Natural killer cell treated with Interleukin-12 subunit alpha and Interleukin-12 subunit beta and Interleukin-15 and Interleukin-18, amount 100 ng/mL, for 72 hours (primary cell): ENCODE data around the gene RNH1. TPM values are rescaled to one million over a fixed set of nuclear protein-coding genes. Genes with fewer than 3 reads are reported as not detected.

ENCODE experiments used
- ATAC-seq, 2 donors: fragments of 150-1000 bp; cut with Tn5 transposase in 1 of 2; sonication (Bioruptor Pico), chemical (Tn5 transposase) in 1 of 2; 2 replicates each; pipeline ENCODE4 v1.10.0; 2021
- DNase-seq: peaks from one replicate; pipeline ENCODE4 v3.0.0; 2022; ENCODE audit warnings: low spot score
- H3K27ac Mint-ChIP-seq, 2 donors: 1 replicate in 1 of 2; 2 replicates in 1 of 2; pipeline ENCODE4 v1.8.0; 2022; ENCODE audit warnings: mixed read lengths in 2 of 2, mild to moderate bottlenecking in 1 of 2, moderate library complexity in 1 of 2
- H3K27me3 Mint-ChIP-seq, 2 donors: 1 replicate in 1 of 2; 2 replicates in 1 of 2; pipeline ENCODE4 v1.8.0; 2022; ENCODE audit warnings: mixed read lengths in 2 of 2
- H3K36me3 Mint-ChIP-seq: one replicate; pipeline ENCODE4 v1.8.0; 2022; ENCODE audit warnings: mixed read lengths
- H3K4me1 Mint-ChIP-seq, 2 donors: 1 replicate in 1 of 2; 2 replicates in 1 of 2; pipeline ENCODE4 v1.8.0; 2022; ENCODE audit warnings: low read depth in 2 of 2, mixed read lengths in 2 of 2, mild to moderate bottlenecking in 1 of 2
- H3K4me3 Mint-ChIP-seq: one replicate; pipeline ENCODE4 v1.8.0; 2022; ENCODE audit warnings: mixed read lengths
- H3K9me3 Mint-ChIP-seq: 2 replicates; pipeline ENCODE4 v1.8.0; 2022; ENCODE audit warnings: mixed read lengths
- total RNA-seq, 2 donors: library from RNA; stranded (reverse); gene quantifications; one replicate each; pipeline ENCODE4 v1.2.3, GENCODE V29; 2022

The RNH1 gene
- total RNA-seq, 2 donors from 2014 or later: 89.2 to 113 TPM

- Mint-ChIP-seq H3K4me3 (no peak overlapping the region), H3K36me3 (no peaks in the 10 kb centered on the region), H3K4me1 (peaks cover 5 to 10% of the 10 kb centered on the region in 2 donors), H3K9me3 (no peaks in the 10 kb centered on the region), H3K27me3 (no peaks in the 10 kb centered on the region), H3K27ac (no peak overlapping the region)
- DNase-seq: no peak
- ATAC-seq: no peak
These were observed 26.7 kb upstream of the RNH1 start for GRCh38 chr11:533586-534395.

GRCh38 chr11:532986-533585 lies 26.0 kb upstream of the RNH1 start:
- Mint-ChIP-seq H3K4me1 (peaks cover 5 to 10% of the 10 kb centered on the region in 2 donors), H3K9me3 (no peaks in the 10 kb centered on the region), H3K4me3 (no peak overlapping the region), H3K27me3 (no peaks in the 10 kb centered on the region), H3K27ac (no peak overlapping the region), H3K36me3 (no peaks in the 10 kb centered on the region)
- no peak for ATAC-seq
- no peak for DNase-seq

GRCh38 chr11:532527-532985 lies 25.5 kb upstream of the RNH1 start:
- H3K4me1 Mint-ChIP-seq: peaks cover 5 to 7% of the 10 kb centered on the region in 2 donors
- no peak overlapping the region for H3K4me3 Mint-ChIP-seq
- DNase-seq: no peak
- no peaks in the 10 kb centered on the region for H3K9me3 Mint-ChIP-seq
- ATAC-seq: no peak
- H3K27me3 Mint-ChIP-seq: no peaks in the 10 kb centered on the region
- H3K36me3 Mint-ChIP-seq: no peaks in the 10 kb centered on the region
- H3K27ac Mint-ChIP-seq: no peak overlapping the region

- no peaks in the 10 kb centered on the region for H3K27me3 Mint-ChIP-seq
- H3K9me3 Mint-ChIP-seq: no peaks in the 10 kb centered on the region
- DNase-seq (no peak), ATAC-seq (no peak)
- H3K4me1 Mint-ChIP-seq: peaks cover 5% of the 10 kb centered on the region in 2 donors
- H3K36me3 Mint-ChIP-seq: no peaks in the 10 kb centered on the region
- H3K4me3 Mint-ChIP-seq: no peak overlapping the region
- no peak overlapping the region for H3K27ac Mint-ChIP-seq
These were observed 25.0 kb upstream of the RNH1 start for GRCh38 chr11:531919-532526.

GRCh38 chr11:530960-531831 lies 24.2 kb upstream of the RNH1 start:
- DNase-seq: no peak
- Mint-ChIP-seq H3K27me3 (no peaks in the 10 kb centered on the region), H3K27ac (no peak overlapping the region), H3K36me3 (no peaks in the 10 kb centered on the region), H3K4me1 (peaks cover 2 to 3% of the 10 kb centered on the region in 2 donors), H3K9me3 (no peaks in the 10 kb centered on the region), H3K4me3 (no peak overlapping the region)
- ATAC-seq: no peak

GRCh38 chr11:529728-530411 lies 22.8 kb upstream of the RNH1 start:
- no peaks in the 10 kb centered on the region for H3K4me1 Mint-ChIP-seq
- no peaks in the 10 kb centered on the region for H3K36me3 Mint-ChIP-seq
- no peaks in the 10 kb centered on the region for H3K27me3 Mint-ChIP-seq
- no peak for ATAC-seq
- no peak overlapping the region for H3K4me3 Mint-ChIP-seq
- H3K27ac Mint-ChIP-seq: no peak overlapping the region
- H3K9me3 Mint-ChIP-seq: no peaks in the 10 kb centered on the region
- DNase-seq: no peak

- ATAC-seq: no peak
- H3K27me3 Mint-ChIP-seq: no peaks in the 10 kb centered on the region
- no peak overlapping the region for H3K27ac Mint-ChIP-seq
- no peak for DNase-seq
- no peaks in the 10 kb centered on the region for H3K9me3 Mint-ChIP-seq
- no peak overlapping the region for H3K4me3 Mint-ChIP-seq
- no peaks in the 10 kb centered on the region for H3K36me3 Mint-ChIP-seq
- H3K4me1 Mint-ChIP-seq: no peaks in the 10 kb centered on the region
These were observed 22.0 kb upstream of the RNH1 start for GRCh38 chr11:528815-529727.

- no peaks in the 10 kb centered on the region for H3K27me3 Mint-ChIP-seq
- ATAC-seq (no peak), DNase-seq (no peak)
- no peaks in the 10 kb centered on the region for H3K4me1 Mint-ChIP-seq
- H3K36me3 Mint-ChIP-seq: no peaks in the 10 kb centered on the region
- H3K9me3 Mint-ChIP-seq: no peaks in the 10 kb centered on the region
- H3K27ac Mint-ChIP-seq: no peak overlapping the region
- H3K4me3 Mint-ChIP-seq: no peak overlapping the region
These were observed 21.2 kb upstream of the RNH1 start for GRCh38 chr11:528166-528814.

GRCh38 chr11:526192-526591 lies 19.1 kb upstream of the RNH1 start:
- no peak overlapping the region for H3K27ac Mint-ChIP-seq
- no peaks in the 10 kb centered on the region for H3K9me3 Mint-ChIP-seq

GRCh38 chr11:521177-521688 lies 14.2 kb upstream of the RNH1 start:
- no peak for ATAC-seq
- H3K4me3 Mint-ChIP-seq: no peak overlapping the region
- no peak for DNase-seq
- peak overlapping the region in 1 of 2 donors; percentile 67 for H3K27ac Mint-ChIP-seq
- peaks cover 5 to 10% of the 10 kb centered on the region in 2 donors for H3K4me1 Mint-ChIP-seq
- H3K27me3 Mint-ChIP-seq: no peaks in the 10 kb centered on the region
- H3K9me3 Mint-ChIP-seq: no peaks in the 10 kb centered on the region
- no peaks in the 10 kb centered on the region for H3K36me3 Mint-ChIP-seq

More at GRCh38 chr11:526192-526591, 19.1 kb upstream of the RNH1 start:
- H3K4me1 Mint-ChIP-seq: peaks cover 0 to under 1% of the 10 kb centered on the region in 2 donors
- no peak overlapping the region for H3K4me3 Mint-ChIP-seq
- DNase-seq (no peak), ATAC-seq (no peak)
- no peaks in the 10 kb centered on the region for H3K27me3 Mint-ChIP-seq
- H3K36me3 Mint-ChIP-seq: no peaks in the 10 kb centered on the region

- H3K4me3 Mint-ChIP-seq: peak overlapping the region; percentile 42
- H3K9me3 Mint-ChIP-seq: no peaks in the 10 kb centered on the region
- ATAC-seq (no peak), DNase-seq (no peak)
- H3K4me1 Mint-ChIP-seq: peaks cover 5 to 10% of the 10 kb centered on the region in 2 donors
- no peaks in the 10 kb centered on the region for H3K27me3 Mint-ChIP-seq
- no peaks in the 10 kb centered on the region for H3K36me3 Mint-ChIP-seq
- H3K27ac Mint-ChIP-seq: peak overlapping the region; percentile 44 to 67
These were observed 13.6 kb upstream of the RNH1 start for GRCh38 chr11:520428-521176.
